Neural progenitor cell (in vitro differentiated cells): ENCODE data around the gene SH2D3A. TPM values are rescaled to one million over a fixed set of nuclear protein-coding genes. Genes with fewer than 3 reads are reported as not detected.

ENCODE experiments used
- DNase-seq: peaks from one replicate; pipeline ENCODE4 v3.0.0-alpha.2; 2016; ENCODE audit warnings: low spot score
- H2AFZ ChIP-seq: fragments of 200-600 bp; sonication (generic); replicated peaks from 2 replicates; pipeline ENCODE4 v1.6.1; 2016; ENCODE audit warnings: antibody characterized with exemption
- H3F3A ChIP-seq: fragments of 200-600 bp; sonication (generic); 2 replicates; pipeline ENCODE4 v1.6.1; 2016; ENCODE audit warnings: antibody characterized with exemption, low read depth
- H3K27ac ChIP-seq: fragments of 200-600 bp; sonication (generic); 2 replicates; pipeline ENCODE4 v1.5.1; 2016; ENCODE audit warnings: mild to moderate bottlenecking
- H3K27me3 ChIP-seq: fragments of 200-600 bp; sonication (generic); 2 replicates; pipeline ENCODE4 v1.6.1; 2016; ENCODE audit warnings: mild to moderate bottlenecking, moderate library complexity
- H3K36me3 ChIP-seq: fragments of 200-600 bp; sonication (generic); 2 replicates; pipeline ENCODE4 v1.5.1; 2016
- H3K4me1 ChIP-seq: fragments of 200-600 bp; sonication (generic); 2 replicates; pipeline ENCODE4 v1.6.1; 2016; ENCODE audit warnings: mixed run types
- H3K4me2 ChIP-seq: fragments of 200-600 bp; sonication (generic); 2 replicates; pipeline ENCODE4 v1.6.1; 2016
- H3K4me3 ChIP-seq: fragments of 200-600 bp; sonication (generic); 2 replicates; pipeline ENCODE4 v1.5.1; 2016
- H3K79me2 ChIP-seq: fragments of 200-600 bp; sonication (generic); 2 replicates; pipeline ENCODE4 v1.6.1; 2016; ENCODE audit warnings: low read depth
- H3K9ac ChIP-seq: fragments of 200-600 bp; sonication (generic); 2 replicates; pipeline ENCODE4 v1.6.1; 2016
- H3K9me3 ChIP-seq: fragments of 200-600 bp; sonication (generic); 2 replicates; pipeline ENCODE4 v1.5.1; 2016; ENCODE audit warnings: low read depth
- H4K20me1 ChIP-seq: fragments of 200-600 bp; sonication (generic); 2 replicates; pipeline ENCODE4 v1.6.1; 2016; ENCODE audit warnings: low read depth
- H3K27ac Mint-ChIP-seq: 3 replicates; pipeline ENCODE4 v1.8.0; 2021; ENCODE audit warnings: mixed read lengths
- H3K27me3 Mint-ChIP-seq: 2 replicates; pipeline ENCODE4 v1.8.0; 2022; ENCODE audit warnings: low read depth, mild to moderate bottlenecking, inconsistent platforms, moderate library complexity, mixed read lengths; ENCODE audit not compliant: insufficient read depth
- H3K36me3 Mint-ChIP-seq: 3 replicates; pipeline ENCODE4 v1.8.0; 2021; ENCODE audit warnings: mixed read lengths
- H3K4me1 Mint-ChIP-seq: 3 replicates; pipeline ENCODE4 v1.8.0; 2021; ENCODE audit warnings: mixed read lengths
- H3K4me3 Mint-ChIP-seq: 3 replicates; pipeline ENCODE4 v1.8.0; 2021; ENCODE audit warnings: mild to moderate bottlenecking, moderate library complexity, mixed read lengths
- H3K9me3 Mint-ChIP-seq: 3 replicates; pipeline ENCODE4 v1.8.0; 2020; ENCODE audit warnings: mixed read lengths
- EZH2 ChIP-seq: fragments of 200-600 bp; sonication (generic); IDR thresholded peaks from 2 replicates; pipeline ENCODE4 v1.6.1; 2017; ENCODE audit warnings: antibody characterized with exemption, mild to moderate bottlenecking, moderate library complexity
- EZH2phosphoT487 ChIP-seq: fragments of 200-600 bp; sonication (generic); IDR thresholded peaks from 2 replicates; pipeline ENCODE4 v1.6.1; 2017; ENCODE audit warnings: antibody characterized with exemption
- total RNA-seq: library from RNA; depleted of rRNA; stranded (reverse); fragments of >200 nt; gene quantifications from 2 replicates; pipeline ENCODE4 v1.2.3, GENCODE V29; 2015; ENCODE audit warnings: low replicate concordance
- TF ChIP-seq, protein P1 (sequence below): fragments of 200-600 bp; sonication (generic); IDR thresholded peaks from 2 replicates; pipeline ENCODE4 v1.5.1; 2017; ENCODE audit warnings: antibody characterized with exemption, mild to moderate bottlenecking

The SH2D3A gene
- total RNA-seq, 1 donor from 2014 or later: 0.65 TPM

DNA sequence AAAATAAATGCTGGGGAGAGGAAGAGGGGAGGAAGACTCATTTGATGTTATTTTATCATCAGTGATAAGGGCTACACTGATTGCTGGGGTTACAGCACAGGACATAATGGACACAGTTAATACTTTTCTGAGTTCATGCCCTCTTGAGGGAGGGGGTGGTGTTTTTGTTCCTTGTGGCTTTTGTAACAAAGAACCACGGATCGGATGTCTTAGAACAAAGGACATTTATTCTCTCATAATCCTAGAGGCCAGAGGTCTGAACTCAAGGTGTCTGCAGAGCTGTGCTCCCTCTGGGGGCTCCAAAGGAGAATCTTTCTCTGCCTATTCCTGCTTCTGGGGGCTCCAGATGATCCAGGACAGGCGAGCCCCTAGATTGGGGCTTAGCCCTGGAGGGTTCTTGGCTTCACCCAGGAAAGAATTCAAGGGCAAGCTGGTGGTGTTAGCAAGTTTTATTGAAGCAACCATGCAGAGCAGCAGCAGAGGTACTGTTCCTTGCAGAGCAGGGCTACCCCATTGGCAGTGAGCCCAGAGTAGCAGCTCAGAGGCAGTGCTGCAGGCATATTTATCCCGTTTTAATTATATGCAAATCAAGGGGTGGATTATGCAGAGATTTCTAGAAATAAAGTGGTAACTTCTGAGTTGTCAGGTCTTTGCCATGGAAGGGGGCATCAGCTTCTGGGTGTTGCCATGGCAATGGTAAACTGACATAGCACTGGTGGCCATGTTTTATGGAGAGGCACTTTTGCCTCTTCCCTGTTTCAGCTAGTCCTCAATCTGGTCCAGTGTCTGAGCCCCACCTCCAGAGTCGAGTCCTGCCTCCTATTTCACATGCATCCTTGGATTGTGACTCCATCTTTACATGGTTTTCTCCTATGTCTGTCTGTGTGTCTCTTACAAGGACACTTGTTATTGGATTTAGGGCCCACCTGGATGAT is 23.2 kb upstream of the SH2D3A start:
- Histone ChIP-seq H3K79me2 (no peaks in the 10 kb centered on the region), H4K20me1 (no peaks in the 10 kb centered on the region), H3F3A (no peaks in the 10 kb centered on the region), H3K4me1 (no peaks in the 10 kb centered on the region), H3K4me3 (no peak overlapping the region), H3K27me3 (no peaks in the 10 kb centered on the region), H2AFZ (no peak overlapping the region), H3K4me2 (no peak overlapping the region), H3K27ac (no peak overlapping the region), H3K36me3 (no peaks in the 10 kb centered on the region), H3K9me3 (no peaks in the 10 kb centered on the region), H3K9ac (no peak overlapping the region)
- no peak for DNase-seq
- Mint-ChIP-seq H3K27me3 (peaks cover 8% of the 10 kb centered on the region), H3K36me3 (no peaks in the 10 kb centered on the region), H3K9me3 (peaks cover 26% of the 10 kb centered on the region), H3K4me3 (no peak overlapping the region), H3K4me1 (no peaks in the 10 kb centered on the region), H3K27ac (no peak overlapping the region)
- TF ChIP-seq EZH2 (no peak), EZH2phosphoT487 (no peak)
- TF ChIP-seq, protein P1, sequence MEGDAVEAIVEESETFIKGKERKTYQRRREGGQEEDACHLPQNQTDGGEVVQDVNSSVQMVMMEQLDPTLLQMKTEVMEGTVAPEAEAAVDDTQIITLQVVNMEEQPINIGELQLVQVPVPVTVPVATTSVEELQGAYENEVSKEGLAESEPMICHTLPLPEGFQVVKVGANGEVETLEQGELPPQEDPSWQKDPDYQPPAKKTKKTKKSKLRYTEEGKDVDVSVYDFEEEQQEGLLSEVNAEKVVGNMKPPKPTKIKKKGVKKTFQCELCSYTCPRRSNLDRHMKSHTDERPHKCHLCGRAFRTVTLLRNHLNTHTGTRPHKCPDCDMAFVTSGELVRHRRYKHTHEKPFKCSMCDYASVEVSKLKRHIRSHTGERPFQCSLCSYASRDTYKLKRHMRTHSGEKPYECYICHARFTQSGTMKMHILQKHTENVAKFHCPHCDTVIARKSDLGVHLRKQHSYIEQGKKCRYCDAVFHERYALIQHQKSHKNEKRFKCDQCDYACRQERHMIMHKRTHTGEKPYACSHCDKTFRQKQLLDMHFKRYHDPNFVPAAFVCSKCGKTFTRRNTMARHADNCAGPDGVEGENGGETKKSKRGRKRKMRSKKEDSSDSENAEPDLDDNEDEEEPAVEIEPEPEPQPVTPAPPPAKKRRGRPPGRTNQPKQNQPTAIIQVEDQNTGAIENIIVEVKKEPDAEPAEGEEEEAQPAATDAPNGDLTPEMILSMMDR: no peak

- Mint-ChIP-seq H3K27me3 (peaks cover 8% of the 10 kb centered on the region), H3K9me3 (peaks cover 18% of the 10 kb centered on the region), H3K4me3 (no peak overlapping the region), H3K36me3 (no peaks in the 10 kb centered on the region), H3K27ac (no peak overlapping the region), H3K4me1 (no peaks in the 10 kb centered on the region)
- no peaks in the 10 kb centered on the region for H3K36me3 ChIP-seq
- TF ChIP-seq, protein P1: no peak
- TF ChIP-seq EZH2 (no peak), EZH2phosphoT487 (no peak)
- no peaks in the 10 kb centered on the region for H3K27me3 ChIP-seq
- no peaks in the 10 kb centered on the region for H3K79me2 ChIP-seq
- no peak overlapping the region for H3K27ac ChIP-seq
- H3F3A ChIP-seq: no peaks in the 10 kb centered on the region
- DNase-seq: no peak
- no peak overlapping the region for H3K4me2 ChIP-seq
- no peaks in the 10 kb centered on the region for H3K4me1 ChIP-seq
- no peaks in the 10 kb centered on the region for H4K20me1 ChIP-seq
- H2AFZ ChIP-seq: no peak overlapping the region
- no peak overlapping the region for H3K4me3 ChIP-seq
- H3K9ac ChIP-seq: no peak overlapping the region
- H3K9me3 ChIP-seq: no peaks in the 10 kb centered on the region
Measured at GRCh38 chr19:6788896-6789295, 21.7 kb upstream of the SH2D3A start.

DNA sequence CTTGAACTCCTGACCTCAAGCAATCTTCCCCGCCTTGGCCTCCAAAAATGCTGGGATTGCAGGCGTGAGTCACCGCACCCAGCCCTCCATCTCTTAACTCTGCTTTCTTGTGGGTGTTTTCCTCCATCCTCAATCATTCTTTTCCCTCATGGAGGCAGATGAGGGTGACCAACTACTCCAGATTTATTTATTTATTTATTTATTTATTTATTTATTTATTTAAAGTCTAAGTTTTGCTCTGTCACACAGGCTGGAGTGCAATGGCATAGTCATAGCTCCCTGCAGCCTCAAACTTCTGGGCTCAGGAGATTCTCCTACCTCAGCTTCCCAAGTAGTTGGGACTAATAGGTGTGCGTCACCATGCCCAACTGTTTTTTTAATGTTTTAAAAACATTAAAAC is 20.2 kb upstream of the SH2D3A start:
- Histone ChIP-seq H3K27me3 (no peaks in the 10 kb centered on the region), H3K4me2 (no peak overlapping the region), H3K4me3 (no peak overlapping the region), H3K9ac (no peak overlapping the region), H3K9me3 (no peaks in the 10 kb centered on the region), H3K27ac (no peak overlapping the region), H4K20me1 (no peaks in the 10 kb centered on the region), H3K4me1 (no peaks in the 10 kb centered on the region), H3K79me2 (no peaks in the 10 kb centered on the region), H3K36me3 (no peaks in the 10 kb centered on the region), H3F3A (no peaks in the 10 kb centered on the region), H2AFZ (no peak overlapping the region)
- H3K4me3 Mint-ChIP-seq: no peak overlapping the region
- no peaks in the 10 kb centered on the region for H3K4me1 Mint-ChIP-seq
- no peaks in the 10 kb centered on the region for H3K36me3 Mint-ChIP-seq
- TF ChIP-seq, protein P1: no peak
- no peak for TF ChIP-seq EZH2phosphoT487
- TF ChIP-seq EZH2: no peak
- no peak for DNase-seq
- no peak overlapping the region for H3K27ac Mint-ChIP-seq
- peaks cover 8% of the 10 kb centered on the region for H3K27me3 Mint-ChIP-seq
- peaks cover 18% of the 10 kb centered on the region for H3K9me3 Mint-ChIP-seq
